Upper lobe of left lung (tissue), 6 donors: ENCODE measurements around the gene CFAP52. TPM values are rescaled to one million over a fixed set of nuclear protein-coding genes. Genes with fewer than 3 reads are reported as not detected.
"Not testable (repeated sequence)": the region's sequence is repeated elsewhere in the genome, so short reads cannot be mapped to it uniquely, and the experiment has no call there.

Source experiments
- ATAC-seq, 2 donors: fragments of 200-7000 bp; cut with Tn5 transposase; one replicate each; pipeline ENCODE4 v1.9.1; 2022; ENCODE audit warnings: mild to moderate bottlenecking in 2 of 2, moderate library complexity in 2 of 2; ENCODE audit not compliant: low FRiP score in 2 of 2
- DNase-seq, 2 donors: peaks; one replicate each; pipeline ENCODE4 v3.0.0-alpha.2; 2019 to 2020
- H3K27ac ChIP-seq, 4 donors: fragments of 200-600 bp; sonication (generic); one replicate each; pipeline ENCODE4 v1.5.1; 2016 to 2019
- H3K27me3 ChIP-seq, 4 donors: fragments of 200-600 bp; sonication (generic); one replicate each; pipeline ENCODE4 v1.5.1; 2017 to 2019
- H3K36me3 ChIP-seq, 4 donors: fragments of 200-600 bp; sonication (generic); one replicate each; pipeline ENCODE4 v1.5.1; 2016 to 2019
- H3K4me1 ChIP-seq, 4 donors: fragments of 200-600 bp; sonication (generic); one replicate each; pipeline ENCODE4 v1.5.1; 2018 to 2019
- H3K4me3 ChIP-seq, 4 donors: fragments of 200-600 bp; sonication (generic); one replicate each; pipeline ENCODE4 v1.5.1; 2017 to 2019; ENCODE audit warnings: mild to moderate bottlenecking in 2 of 4, moderate library complexity in 1 of 4
- H3K9me3 ChIP-seq, 4 donors: fragments of 200-600 bp; sonication (generic); one replicate each; pipeline ENCODE4 v1.5.1; 2018 to 2019
- EP300 ChIP-seq, 4 donors: sonication (generic); formaldehyde crosslinking; IDR thresholded peaks; one replicate each; pipeline ENCODE4 v1.5.1; 2017; ENCODE audit warnings: antibody characterized with exemption in 4 of 4, control low read depth in 2 of 4
- POLR2A ChIP-seq, 4 donors: fragments of 450-650 bp; IDR thresholded peaks; one replicate each; pipeline ENCODE4 v1.5.1; 2016 to 2017; ENCODE audit warnings: antibody characterized with exemption in 4 of 4, mild to moderate bottlenecking in 2 of 4
- POLR2AphosphoS5 ChIP-seq, 2 donors: sonication (generic); formaldehyde crosslinking; IDR thresholded peaks; one replicate each; pipeline ENCODE4 v1.5.1; 2017; ENCODE audit warnings: antibody characterized with exemption in 2 of 2
- WGBS, 2 donors: methylation state at CpG; one replicate each; pipeline ENCODE4 v1.1.5; 2017 to 2018; 5-methylcytosine and 5-hydroxymethylcytosine counted together
- total RNA-seq, 6 donors: library from RNA; depleted of rRNA in 4 of 6; stranded (reverse); fragments of >200 nt in 4 of 6; gene quantifications; one replicate each; pipeline versions ENCODE4 v1.1.0 to v1.2.1, GENCODE V29; 2016 to 2021
- TF ChIP-seq, protein P1 (sequence below), 6 experiments: fragments of 450-650 bp in 4 of 6; fragments of 200-600 bp in 2 of 6; sonication (generic) in 2 of 6; IDR thresholded peaks; one replicate each; pipeline ENCODE4 v1.5.1; 2016 to 2019; ENCODE audit warnings: antibody characterized with exemption in 6 of 6
- donor health status: DM: no; HTN: no; CAD: no; lungs with moderate emphysema.
- donor health status: DM: no; HTN: yes; CAD: no; lungs with severe emphysema.

Gene CFAP52
- total RNA-seq, 6 donors from 2014 or later = 0.72 to 69.0 (median 12.5) TPM

GRCh38 chr17:9635340-9635739, 58.9 kb downstream of the CFAP52 start:
- Histone ChIP-seq H3K4me3 (no peak overlapping the region), H3K9me3 (no peaks in the 10 kb centered on the region), H3K27ac (no peak overlapping the region), H3K27me3 (no peaks in the 10 kb centered on the region), H3K36me3 (no peaks in the 10 kb centered on the region), H3K4me1 (no peaks in the 10 kb centered on the region)
- DNase-seq (no peak), ATAC-seq (no peak)
- TF ChIP-seq POLR2A (IDR thresholded peaks at IDR 0.05) (no peak), POLR2AphosphoS5 (IDR thresholded peaks at IDR 0.05) (no peak), EP300 (IDR thresholded peaks at IDR 0.05) (no peak)
- TF ChIP-seq, protein P1, sequence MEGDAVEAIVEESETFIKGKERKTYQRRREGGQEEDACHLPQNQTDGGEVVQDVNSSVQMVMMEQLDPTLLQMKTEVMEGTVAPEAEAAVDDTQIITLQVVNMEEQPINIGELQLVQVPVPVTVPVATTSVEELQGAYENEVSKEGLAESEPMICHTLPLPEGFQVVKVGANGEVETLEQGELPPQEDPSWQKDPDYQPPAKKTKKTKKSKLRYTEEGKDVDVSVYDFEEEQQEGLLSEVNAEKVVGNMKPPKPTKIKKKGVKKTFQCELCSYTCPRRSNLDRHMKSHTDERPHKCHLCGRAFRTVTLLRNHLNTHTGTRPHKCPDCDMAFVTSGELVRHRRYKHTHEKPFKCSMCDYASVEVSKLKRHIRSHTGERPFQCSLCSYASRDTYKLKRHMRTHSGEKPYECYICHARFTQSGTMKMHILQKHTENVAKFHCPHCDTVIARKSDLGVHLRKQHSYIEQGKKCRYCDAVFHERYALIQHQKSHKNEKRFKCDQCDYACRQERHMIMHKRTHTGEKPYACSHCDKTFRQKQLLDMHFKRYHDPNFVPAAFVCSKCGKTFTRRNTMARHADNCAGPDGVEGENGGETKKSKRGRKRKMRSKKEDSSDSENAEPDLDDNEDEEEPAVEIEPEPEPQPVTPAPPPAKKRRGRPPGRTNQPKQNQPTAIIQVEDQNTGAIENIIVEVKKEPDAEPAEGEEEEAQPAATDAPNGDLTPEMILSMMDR (IDR thresholded peaks at IDR 0.05) = no peak
- WGBS, 2 donors = 86 to 94% methylated on average over 6 of the region's 6 CpGs

DNA sequence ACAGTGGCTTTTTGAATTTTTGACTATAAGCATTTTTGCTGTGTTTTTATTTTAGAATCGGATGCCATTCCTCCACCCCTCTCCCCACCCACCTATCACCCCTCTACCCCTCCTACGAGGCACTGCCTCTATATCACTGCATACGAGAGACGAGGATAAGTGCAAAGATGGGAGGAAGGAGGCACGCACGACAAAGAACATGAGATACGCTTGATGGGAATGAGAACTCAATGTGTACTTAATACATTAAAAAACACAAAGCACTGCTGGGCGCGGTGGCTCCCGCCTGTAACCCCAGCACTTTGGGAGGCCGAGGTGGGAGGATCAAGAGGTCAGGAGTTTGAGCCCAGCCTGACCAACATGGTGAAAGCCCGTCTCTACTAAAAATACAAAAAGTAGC, 60.1 kb downstream of the CFAP52 start:
- Histone ChIP-seq H3K27me3 (no peaks in the 10 kb centered on the region), H3K9me3 (no peaks in the 10 kb centered on the region), H3K27ac (no peak overlapping the region), H3K36me3 (no peaks in the 10 kb centered on the region), H3K4me3 (no peak overlapping the region), H3K4me1 (no peaks in the 10 kb centered on the region)
- DNase-seq (no peak), ATAC-seq (no peak)
- 86 to 87% methylated on average over 12 of the region's 12 CpGs for WGBS, 2 donors
- no peak for TF ChIP-seq POLR2A (IDR thresholded peaks at IDR 0.05)
- no peak for TF ChIP-seq EP300 (IDR thresholded peaks at IDR 0.05)

DNA sequence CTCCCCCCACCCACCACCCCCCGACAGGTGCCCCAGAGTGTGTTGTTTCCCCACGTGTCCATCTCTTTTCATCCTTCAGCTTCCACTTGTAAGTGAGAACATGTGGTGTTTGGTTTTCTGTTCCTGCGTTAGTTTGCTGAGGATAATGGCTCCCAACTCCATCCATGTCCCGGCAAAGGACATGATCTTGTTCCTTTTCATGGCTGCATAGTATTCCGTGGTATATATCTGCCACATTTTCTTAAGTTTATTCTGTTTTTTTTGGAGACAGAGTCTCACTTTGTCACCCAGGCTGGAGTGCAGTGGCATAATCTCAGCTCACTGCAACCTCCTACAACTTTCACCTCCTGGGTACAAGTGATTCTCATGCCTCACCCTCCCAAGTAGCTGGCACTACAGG, 63.9 kb downstream of the CFAP52 start:
- not testable (repeated sequence) for H3K27me3 ChIP-seq, DNase-seq, ATAC-seq, H3K27ac ChIP-seq, H3K9me3 ChIP-seq, H3K36me3 ChIP-seq, H3K4me3 ChIP-seq
- peaks cover 0 to 13% (median 6%) of the 10 kb centered on the region in 4 donors for H3K4me1 ChIP-seq
- WGBS, 2 donors = 83 to 97% methylated on average over 5 of the region's 5 CpGs

- Histone ChIP-seq H3K4me3 (no peak overlapping the region), H3K4me1 (peaks cover 0 to 37% (median 13%) of the 10 kb centered on the region in 4 donors), H3K27ac (no peak overlapping the region), H3K36me3 (no peaks in the 10 kb centered on the region), H3K27me3 (peaks cover 0 to 7% (median 2%) of the 10 kb centered on the region in 4 donors), H3K9me3 (no peaks in the 10 kb centered on the region)
- ATAC-seq = no peak
- WGBS, 2 donors = 89 to 97% methylated on average over 5 of the region's 5 CpGs
- no peak for TF ChIP-seq EP300 (IDR thresholded peaks at IDR 0.05)
- TF ChIP-seq, protein P1 (IDR thresholded peaks at IDR 0.05) = no peak
- no peak for TF ChIP-seq POLR2AphosphoS5 (IDR thresholded peaks at IDR 0.05)
- TF ChIP-seq POLR2A (IDR thresholded peaks at IDR 0.05) = no peak
- DNase-seq = no peak
These were observed 67.2 kb downstream of the CFAP52 start for GRCh38 chr17:9643611-9644010.

DNA sequence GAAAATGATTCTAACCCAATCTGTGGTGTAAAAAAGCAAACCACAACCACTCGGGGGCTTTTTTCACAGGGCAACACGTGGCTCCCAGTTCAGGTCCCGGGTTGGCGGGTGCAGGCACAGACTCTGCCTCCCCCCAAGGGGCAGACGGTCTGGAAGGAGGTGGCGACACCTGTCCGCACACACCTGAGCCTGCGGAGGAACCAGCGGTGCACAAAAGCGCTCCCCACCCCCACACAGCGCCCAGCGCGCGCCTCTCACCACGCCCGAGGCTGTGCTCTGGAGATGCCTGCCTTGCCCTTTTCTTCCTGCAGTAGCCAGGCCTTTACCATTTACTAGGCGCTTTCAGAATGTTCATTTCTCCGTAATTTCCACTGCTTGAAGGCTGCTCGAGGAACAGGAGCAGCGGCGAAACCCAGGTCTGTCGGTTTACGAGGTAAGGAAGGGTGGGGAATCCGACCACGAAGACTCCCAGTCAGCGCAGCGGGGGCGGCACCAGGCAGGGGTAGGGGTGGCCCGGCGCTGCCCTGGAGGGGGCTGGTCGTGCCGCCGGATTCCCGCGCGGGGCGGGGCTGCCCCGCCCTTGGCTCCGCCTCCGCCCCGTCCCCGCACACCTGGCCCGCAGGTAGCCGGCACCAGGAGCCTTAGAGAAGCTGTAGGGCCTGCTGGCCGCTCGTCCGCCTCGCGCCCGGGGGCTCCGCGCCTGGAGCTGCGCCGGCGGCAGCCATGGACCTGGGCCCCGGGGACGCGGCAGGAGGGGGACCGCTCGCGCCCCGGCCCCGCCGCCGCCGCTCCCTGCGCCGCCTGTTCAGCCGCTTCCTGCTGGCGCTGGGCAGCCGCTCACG, 68.7 kb downstream of the CFAP52 start, which contains the start of gene USP43:
Gene USP43 (plus strand): TSS at position 608 of the 842 bp plus-strand sequence. CDS start 116 bp downstream, at position 724.
- H3K9me3 ChIP-seq = no peaks in the 10 kb centered on the region
- ATAC-seq (peak; percentile 80 to 93), DNase-seq (peak; percentile 71 to 92)
- H3K27me3 ChIP-seq = peaks cover 0 to 7% (median 2%) of the 10 kb centered on the region in 4 donors
- H3K36me3 ChIP-seq = no peaks in the 10 kb centered on the region
- peaks cover 0 to 37% (median 13%) of the 10 kb centered on the region in 4 donors for H3K4me1 ChIP-seq
- WGBS, 2 donors = 0 to 1% methylated on average over 10 to 39 of the region's 72 CpGs
- peak within 1 kb of the TSS; percentile 49 to 82 (median 59) for H3K4me3 ChIP-seq
- TF ChIP-seq, protein P1 (IDR thresholded peaks at IDR 0.05) = no peak
- peak in 1 of 4 donors; percentile 63 for TF ChIP-seq POLR2A (IDR thresholded peaks at IDR 0.05)
- peak within 1 kb of the TSS; percentile 73 to 86 (median 81) for H3K27ac ChIP-seq
